DOHH2 (cell line): Measurements from ENCODE around the gene OGFOD2.

Source experiments
- EZH2phosphoT487 ChIP-seq: fragments of 200-600 bp; sonication (generic); IDR thresholded peaks from 2 replicates; pipeline ENCODE4 v1.6.1; 2017; ENCODE audit warnings: borderline replicate concordance, mild to moderate bottlenecking, antibody characterized with exemption, low read length, moderate library complexity, mixed read lengths
- TF ChIP-seq, protein P1 (sequence below): fragments of 200-600 bp; sonication (generic); IDR thresholded peaks from one replicate; pipeline ENCODE4 v1.5.1; 2014; ENCODE audit warnings: antibody characterized with exemption, mild to moderate bottlenecking, low read depth, low read length; ENCODE audit not compliant: poor library complexity, severe bottlenecking

DNA sequence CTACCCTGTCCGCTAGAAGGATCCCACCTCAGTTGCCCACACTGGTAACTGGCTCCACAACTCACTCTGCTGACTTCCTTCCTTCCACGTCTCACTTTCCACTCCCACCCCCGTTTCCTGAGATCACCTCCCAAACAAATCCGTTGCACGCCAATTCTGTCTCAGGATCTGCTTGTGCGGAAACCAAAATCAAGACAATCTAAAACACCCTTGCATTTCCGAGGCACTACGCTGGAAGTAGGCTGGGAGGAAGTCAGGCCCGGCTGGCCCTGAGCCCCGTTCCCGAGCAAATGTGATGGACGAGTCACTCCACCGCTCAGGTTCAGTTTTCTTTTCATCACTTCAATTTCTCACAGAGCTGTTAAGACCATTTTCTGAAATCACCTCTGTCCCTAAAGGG lies 31.8 kb upstream of the OGFOD2 start:
- TF ChIP-seq, protein P1, sequence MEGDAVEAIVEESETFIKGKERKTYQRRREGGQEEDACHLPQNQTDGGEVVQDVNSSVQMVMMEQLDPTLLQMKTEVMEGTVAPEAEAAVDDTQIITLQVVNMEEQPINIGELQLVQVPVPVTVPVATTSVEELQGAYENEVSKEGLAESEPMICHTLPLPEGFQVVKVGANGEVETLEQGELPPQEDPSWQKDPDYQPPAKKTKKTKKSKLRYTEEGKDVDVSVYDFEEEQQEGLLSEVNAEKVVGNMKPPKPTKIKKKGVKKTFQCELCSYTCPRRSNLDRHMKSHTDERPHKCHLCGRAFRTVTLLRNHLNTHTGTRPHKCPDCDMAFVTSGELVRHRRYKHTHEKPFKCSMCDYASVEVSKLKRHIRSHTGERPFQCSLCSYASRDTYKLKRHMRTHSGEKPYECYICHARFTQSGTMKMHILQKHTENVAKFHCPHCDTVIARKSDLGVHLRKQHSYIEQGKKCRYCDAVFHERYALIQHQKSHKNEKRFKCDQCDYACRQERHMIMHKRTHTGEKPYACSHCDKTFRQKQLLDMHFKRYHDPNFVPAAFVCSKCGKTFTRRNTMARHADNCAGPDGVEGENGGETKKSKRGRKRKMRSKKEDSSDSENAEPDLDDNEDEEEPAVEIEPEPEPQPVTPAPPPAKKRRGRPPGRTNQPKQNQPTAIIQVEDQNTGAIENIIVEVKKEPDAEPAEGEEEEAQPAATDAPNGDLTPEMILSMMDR: no peak
- TF ChIP-seq EZH2phosphoT487: no peak
